CD4-positive, CD25-positive, alpha-beta regulatory T cell (primary cell): ENCODE data around the gene CHST15. TPM values are rescaled to one million over a fixed set of nuclear protein-coding genes. Genes with fewer than 3 reads are reported as not detected.

ENCODE experiments used
- ATAC-seq, 2 donors: fragments of 150-1000 bp; cut with Tn5 transposase; one replicate each; pipeline ENCODE4 v1.10.0; 2021; ENCODE audit warnings: low read depth in 2 of 2, moderate number of reproducible peaks in 2 of 2, moderate library complexity in 1 of 2
- DNase-seq, 3 donors: peaks; one replicate each; pipeline versions ENCODE4 v3.0.0 to v3.0.0-alpha.2; 2012 to 2022; ENCODE audit warnings: mixed read lengths in 1 of 3
- H3K27ac ChIP-seq: one replicate; pipeline ENCODE4 v1.7.0; 2013; ENCODE audit warnings: mild to moderate bottlenecking, low read length; ENCODE audit not compliant: insufficient read depth, poor library complexity, severe bottlenecking
- H3K27me3 ChIP-seq: one replicate; pipeline ENCODE4 v1.7.0; 2013; ENCODE audit warnings: low read length; ENCODE audit not compliant: control insufficient read depth, insufficient read depth
- H3K36me3 ChIP-seq: one replicate; pipeline ENCODE4 v1.7.0; 2013; ENCODE audit warnings: mild to moderate bottlenecking, low read length, moderate library complexity; ENCODE audit not compliant: control insufficient read depth, insufficient read depth
- H3K4me1 ChIP-seq: 2 replicates; pipeline ENCODE4 v1.7.0; 2013; ENCODE audit warnings: mild to moderate bottlenecking, low read length; ENCODE audit not compliant: insufficient read depth, control insufficient read depth, poor library complexity, severe bottlenecking
- H3K4me3 ChIP-seq: one replicate; pipeline ENCODE4 v1.7.0; 2013; ENCODE audit warnings: low read depth, mild to moderate bottlenecking, low read length, moderate library complexity
- H3K9me3 ChIP-seq, 2 experiments: 1 replicate in 1 of 2; 2 replicates in 1 of 2; pipeline ENCODE4 v1.7.0; 2013; ENCODE audit warnings: low read length in 2 of 2, mild to moderate bottlenecking in 1 of 2, moderate library complexity in 1 of 2; ENCODE audit not compliant: control insufficient read depth in 2 of 2
- H3K27ac Mint-ChIP-seq, 3 donors: one replicate each; pipeline ENCODE4 v1.8.0; 2020 to 2022; ENCODE audit warnings: mild to moderate bottlenecking in 3 of 3, mixed read lengths in 3 of 3, moderate library complexity in 2 of 3
- H3K27me3 Mint-ChIP-seq: one replicate; pipeline ENCODE4 v1.8.0; 2022; ENCODE audit warnings: mild to moderate bottlenecking, mixed read lengths
- H3K36me3 Mint-ChIP-seq: one replicate; pipeline ENCODE4 v1.8.0; 2020; ENCODE audit warnings: mixed read lengths
- H3K4me1 Mint-ChIP-seq, 4 donors: one replicate each; pipeline ENCODE4 v1.8.0; 2020 to 2022; ENCODE audit warnings: mixed read lengths in 4 of 4, mild to moderate bottlenecking in 1 of 4
- H3K4me3 Mint-ChIP-seq, 4 donors: one replicate each; pipeline ENCODE4 v1.8.0; 2020 to 2022; ENCODE audit warnings: mild to moderate bottlenecking in 4 of 4, mixed read lengths in 4 of 4, moderate library complexity in 3 of 4
- H3K9me3 Mint-ChIP-seq, 7 donors: one replicate each; pipeline ENCODE4 v1.8.0; 2020 to 2022; ENCODE audit warnings: mixed read lengths in 7 of 7, mild to moderate bottlenecking in 3 of 7, moderate library complexity in 2 of 7
- polyA plus RNA-seq, 4 donors: library from polyadenylated mRNA; unstranded; fragments of 300-500 nt; fragmentation: Illumina TruSeq; gene quantifications; one replicate each; pipeline ENCODE4 v1.2.3, GENCODE V29; 2021
- total RNA-seq: library from RNA; stranded (reverse); gene quantifications from one replicate; pipeline ENCODE4 v1.2.3, GENCODE V29; 2022

Gene CHST15
- total and polyA plus RNA-seq, 5 donors from 2014 or later, result 0.13 to 0.47 (median 0.27) TPM; not detected in 1

GRCh38 chr10:123966896-123967231, 126.5 kb downstream of the CHST15 start:
- no peak overlapping the region for H3K27ac ChIP-seq
- no peaks in the 10 kb centered on the region for H3K36me3 ChIP-seq
- Mint-ChIP-seq H3K27me3 (peaks cover 47% of the 10 kb centered on the region), H3K9me3 (peaks cover 0 to 4% (median 0%) of the 10 kb centered on the region in 7 donors), H3K36me3 (no peaks in the 10 kb centered on the region), H3K4me1 (peaks cover 0 to 5% (median 1%) of the 10 kb centered on the region in 4 donors), H3K4me3 (no peak overlapping the region), H3K27ac (no peak overlapping the region)
- no peaks in the 10 kb centered on the region for H3K4me1 ChIP-seq
- no peak overlapping the region for H3K4me3 ChIP-seq
- no peaks in the 10 kb centered on the region for H3K9me3 ChIP-seq
- ATAC-seq, result no peak
- peaks cover 7% of the 10 kb centered on the region for H3K27me3 ChIP-seq
- no peak for DNase-seq

DNA sequence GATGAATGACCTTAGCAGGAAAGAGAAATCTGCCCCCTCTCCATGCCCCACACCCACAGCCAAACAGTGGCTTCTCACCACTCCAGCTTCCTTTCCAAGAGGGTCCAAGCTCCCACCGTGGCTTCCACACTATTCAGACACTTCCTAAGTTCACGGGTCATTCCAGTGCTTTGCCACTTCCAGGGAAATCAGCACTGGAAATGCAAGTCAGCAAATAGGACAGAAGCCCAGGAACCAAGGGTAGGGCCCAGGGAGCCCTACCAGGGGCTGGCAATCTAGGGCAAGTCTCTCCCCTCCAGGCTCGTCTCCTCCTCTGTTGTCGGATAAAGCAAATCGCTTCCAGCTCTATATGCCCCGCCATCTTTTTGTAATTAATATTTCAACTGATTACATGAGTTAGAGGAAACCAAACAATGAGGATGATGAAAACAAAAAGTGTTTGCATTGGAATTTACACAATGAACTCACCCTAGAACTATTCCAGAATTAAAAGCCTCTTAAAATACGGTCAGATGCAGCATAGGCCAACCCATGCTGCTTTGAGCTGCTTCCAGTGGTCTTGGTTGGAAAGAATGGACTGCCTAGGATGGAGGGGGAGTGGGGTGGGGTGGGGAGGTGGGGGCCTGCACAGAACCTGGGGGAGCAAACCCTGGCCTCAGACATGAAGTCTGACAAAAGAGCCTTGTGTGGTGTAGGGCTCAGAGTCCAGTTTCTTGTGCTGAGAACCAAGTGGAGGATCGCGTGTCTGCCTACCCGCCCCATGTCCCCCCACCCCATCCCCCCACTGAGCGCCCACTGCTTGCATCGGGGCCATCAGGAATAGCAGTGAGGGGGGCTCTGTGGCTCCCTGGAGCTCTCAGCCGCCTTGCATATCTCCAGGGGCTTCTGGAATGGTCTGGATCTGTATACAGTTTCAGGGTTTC, 127.2 kb downstream of the CHST15 start:
- no peaks in the 10 kb centered on the region for H3K36me3 Mint-ChIP-seq
- no peaks in the 10 kb centered on the region for H3K9me3 ChIP-seq
- DNase-seq (no peak), ATAC-seq (no peak)
- peaks cover 0 to 3% (median 0%) of the 10 kb centered on the region in 7 donors for H3K9me3 Mint-ChIP-seq
- H3K4me3 ChIP-seq, result no peak overlapping the region
- no peak overlapping the region for H3K4me3 Mint-ChIP-seq
- no peaks in the 10 kb centered on the region for H3K4me1 ChIP-seq
- H3K4me1 Mint-ChIP-seq, result peaks cover 0 to 2% (median 0%) of the 10 kb centered on the region in 4 donors
- H3K27me3 Mint-ChIP-seq, result peaks cover 44% of the 10 kb centered on the region
- no peaks in the 10 kb centered on the region for H3K36me3 ChIP-seq
- peaks cover 7% of the 10 kb centered on the region for H3K27me3 ChIP-seq
- H3K27ac Mint-ChIP-seq, result no peak overlapping the region
- no peak overlapping the region for H3K27ac ChIP-seq

- H3K36me3 ChIP-seq, result no peaks in the 10 kb centered on the region
- H3K27me3 ChIP-seq, result peaks cover 5% of the 10 kb centered on the region
- H3K4me1 Mint-ChIP-seq, result peaks cover 0 to 2% (median 0%) of the 10 kb centered on the region in 4 donors
- H3K4me3 ChIP-seq, result no peak overlapping the region
- H3K36me3 Mint-ChIP-seq, result no peaks in the 10 kb centered on the region
- peaks cover 0 to 4% (median 0%) of the 10 kb centered on the region in 7 donors for H3K9me3 Mint-ChIP-seq
- H3K27me3 Mint-ChIP-seq, result peaks cover 32% of the 10 kb centered on the region
- H3K9me3 ChIP-seq, result no peaks in the 10 kb centered on the region
- DNase-seq, result no peak
- H3K4me1 ChIP-seq, result no peaks in the 10 kb centered on the region
- no peak overlapping the region for H3K27ac Mint-ChIP-seq
- ATAC-seq, result no peak
- H3K27ac ChIP-seq, result no peak overlapping the region
- H3K4me3 Mint-ChIP-seq, result no peak overlapping the region
Observed at GRCh38 chr10:123964953-123965352, 128.4 kb downstream of the CHST15 start.

DNA sequence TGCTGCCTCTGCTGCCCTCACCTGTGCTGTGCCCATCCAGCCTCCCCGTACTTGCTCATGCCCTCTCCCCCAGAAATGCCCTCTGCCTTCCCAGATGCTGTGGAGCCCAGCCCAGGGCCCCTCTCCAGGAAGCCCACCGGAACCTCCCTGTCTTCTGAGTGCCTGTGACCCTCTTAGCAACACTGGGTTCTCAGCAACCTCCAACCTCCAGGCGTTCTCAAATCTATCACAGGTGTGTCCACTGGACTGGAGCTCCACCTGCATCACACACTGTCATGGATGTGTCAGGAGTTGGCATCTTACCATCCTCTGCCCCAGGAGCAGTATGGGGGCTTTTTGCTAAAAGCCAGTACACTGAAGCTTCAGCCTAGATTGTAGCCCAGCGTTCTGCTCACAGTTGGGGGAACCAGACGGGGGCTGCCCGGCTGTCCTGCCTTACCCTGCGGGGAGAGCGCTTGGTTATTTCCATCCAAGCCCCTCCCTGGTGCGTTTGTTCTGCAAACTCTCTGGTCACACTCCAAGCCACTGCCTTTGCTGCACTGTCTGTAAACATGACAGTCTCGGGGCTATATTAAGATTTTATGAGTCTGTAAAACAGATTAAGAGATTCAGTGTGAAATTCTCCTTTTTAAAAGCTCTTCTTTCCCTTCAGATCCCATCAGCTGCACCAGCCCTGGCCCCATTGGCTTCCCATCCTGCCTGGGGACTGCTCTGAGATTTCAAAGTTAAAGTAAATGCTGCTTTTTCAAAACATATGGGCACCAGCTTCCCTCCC, 130.5 kb downstream of the CHST15 start:
- Mint-ChIP-seq H3K9me3 (peaks cover 0 to 1% (median 0%) of the 10 kb centered on the region in 7 donors), H3K4me3 (no peak overlapping the region), H3K27ac (no peak overlapping the region), H3K36me3 (no peaks in the 10 kb centered on the region), H3K4me1 (no peaks in the 10 kb centered on the region), H3K27me3 (peaks cover 22% of the 10 kb centered on the region)
- no peak for ATAC-seq
- H3K27ac ChIP-seq, result no peak overlapping the region
- no peak overlapping the region for H3K4me3 ChIP-seq
- H3K36me3 ChIP-seq, result no peaks in the 10 kb centered on the region
- H3K4me1 ChIP-seq, result no peaks in the 10 kb centered on the region
- peaks cover 5% of the 10 kb centered on the region for H3K27me3 ChIP-seq
- no peaks in the 10 kb centered on the region for H3K9me3 ChIP-seq
- DNase-seq, result no peak

DNA sequence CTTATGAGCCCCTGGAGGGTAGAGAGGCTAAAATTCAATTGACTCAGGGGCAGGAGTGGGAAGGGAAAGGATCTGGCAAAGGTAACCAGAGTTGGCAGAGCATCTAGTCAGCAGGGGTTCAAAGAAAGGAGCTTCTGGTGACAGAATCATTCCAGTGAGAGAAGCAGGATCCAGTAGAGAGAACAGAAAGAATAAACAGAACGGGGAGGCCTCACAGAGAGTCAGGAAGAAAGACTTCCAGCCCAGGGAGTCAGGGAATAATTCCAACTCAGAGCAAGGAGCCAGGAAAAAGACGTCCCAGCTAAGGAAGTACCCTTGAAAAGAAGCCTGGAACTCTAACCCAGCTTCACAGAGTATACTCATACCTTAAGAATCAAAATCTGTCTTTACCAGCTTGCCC, 135.2 kb downstream of the CHST15 start:
- Mint-ChIP-seq H3K27ac (no peak overlapping the region), H3K4me1 (no peaks in the 10 kb centered on the region), H3K36me3 (no peaks in the 10 kb centered on the region), H3K9me3 (peaks cover 0 to 3% (median 0%) of the 10 kb centered on the region in 7 donors), H3K27me3 (peaks cover 10% of the 10 kb centered on the region), H3K4me3 (peak overlapping the region in 1 of 4 donors; percentile 47)
- Histone ChIP-seq H3K36me3 (no peaks in the 10 kb centered on the region), H3K4me3 (no peak overlapping the region), H3K4me1 (no peaks in the 10 kb centered on the region), H3K27me3 (peaks cover 5% of the 10 kb centered on the region), H3K9me3 (no peaks in the 10 kb centered on the region), H3K27ac (no peak overlapping the region)
- no peak for ATAC-seq
- DNase-seq, result no peak

Other genes starting within 250 kb of the CHST15 start
- not detected for gene CPXM2, start 201.8 kb downstream of the CHST15 start, total RNA-seq
- not detected for gene CPXM2, start 201.8 kb downstream of the CHST15 start, polyA plus RNA-seq